VCaP (cell line): ENCODE data around the gene PGC.

Source experiments
- H3K27ac ChIP-seq: fragments of 450-650 bp; 2 replicates; pipeline ENCODE4 v1.5.1; 2017
- CTCF ChIP-seq: fragments of 450-650 bp; conservative IDR thresholded peaks from 2 replicates; pipeline ENCODE4 v1.5.1; 2017; ENCODE audit warnings: mild to moderate bottlenecking, moderate library complexity

Gene PGC

GRCh38 chr6:41757271-41757670 lies 10.1 kb upstream of the PGC start:
- TF ChIP-seq CTCF = no peak
- no peak overlapping the region for H3K27ac ChIP-seq

GRCh38 chr6:41756354-41756753 lies 9.2 kb upstream of the PGC start:
- no peak for TF ChIP-seq CTCF
- no peak overlapping the region for H3K27ac ChIP-seq

- TF ChIP-seq CTCF = no peak
- no peak overlapping the region for H3K27ac ChIP-seq
Observed at GRCh38 chr6:41755895-41756294, 8.7 kb upstream of the PGC start.

- no peak overlapping the region for H3K27ac ChIP-seq
- TF ChIP-seq CTCF = no peak
Observed at GRCh38 chr6:41750374-41750773, 3.2 kb upstream of the PGC start.

- TF ChIP-seq CTCF = no peak
- no peak overlapping the region for H3K27ac ChIP-seq
Observed at GRCh38 chr6:41748542-41748941, 1.3 kb upstream of the PGC start.

GRCh38 chr6:41748102-41748477 lies 893 bp upstream of the PGC start:
- TF ChIP-seq CTCF = no peak
- H3K27ac ChIP-seq = no peak overlapping the region

- H3K27ac ChIP-seq = no peak overlapping the region
- no peak for TF ChIP-seq CTCF
Observed at GRCh38 chr6:41746107-41746506, 1.1 kb downstream of the PGC start.
